Ovary (tissue), 9 donors: ENCODE results near the gene GNAS. TPM values are rescaled to one million over a fixed set of nuclear protein-coding genes. Genes with fewer than 3 reads are reported as not detected.

Experiments
- DNase-seq, 5 donors: peaks; one replicate each; pipeline ENCODE4 v3.0.0-alpha.2; 2019 to 2020
- H3K27ac ChIP-seq, 2 donors: fragments of 200-600 bp; one replicate each; pipeline versions ENCODE4 v1.5.1 to v1.8.0; 2019 to 2022
- H3K27me3 ChIP-seq: fragments of 200-600 bp; one replicate; pipeline ENCODE4 v1.8.0; 2022
- H3K36me3 ChIP-seq: fragments of 200-600 bp; sonication (generic); one replicate; pipeline ENCODE4 v1.5.1; 2019
- H3K4me1 ChIP-seq: one replicate; pipeline ENCODE4 v1.8.1; 2013; ENCODE audit warnings: mild to moderate bottlenecking, moderate library complexity; ENCODE audit not compliant: insufficient read depth
- H3K4me3 ChIP-seq: fragments of 200-600 bp; sonication (generic); one replicate; pipeline ENCODE4 v1.5.1; 2017
- H3K9me3 ChIP-seq, 2 donors: fragments of 200-600 bp in 1 of 2; sonication (generic) in 1 of 2; one replicate each; pipeline versions ENCODE4 v1.5.1 to v1.8.1; 2013 to 2019; ENCODE audit warnings: mild to moderate bottlenecking in 1 of 2, moderate library complexity in 1 of 2
- CTCF ChIP-seq, 3 donors: fragments of 450-650 bp in 2 of 3; fragments of 200-600 bp in 1 of 3; IDR thresholded peaks; one replicate each; pipeline versions ENCODE4 v1.5.1 to v1.8.0; 2016 to 2022; ENCODE audit warnings: antibody characterized with exemption in 3 of 3, mild to moderate bottlenecking in 1 of 3
- EP300 ChIP-seq: sonication (generic); formaldehyde crosslinking; IDR thresholded peaks from one replicate; pipeline ENCODE4 v1.6.1; 2017; ENCODE audit warnings: antibody characterized with exemption
- POLR2A ChIP-seq: fragments of 450-650 bp; IDR thresholded peaks from one replicate; pipeline ENCODE4 v1.6.1; 2017; ENCODE audit warnings: antibody characterized with exemption, mild to moderate bottlenecking, moderate library complexity
- WGBS, 3 donors: extraction: QIAGEN DNeasy Blood & Tissue Kit in 1 of 3; methylation state at CpG; one replicate each; pipeline versions ENCODE4 v1.1.5 to v1.1.7; 2013 to 2017; 5-methylcytosine and 5-hydroxymethylcytosine counted together
- intact Hi-C, 4 donors: fragments of 100-400 bp; cut with DNase I; formaldehyde crosslinking; loops; one replicate each; pipeline versions ENCODE4 v1.11.0 to v1.15.1; 2022 to 2023
- polyA plus RNA-seq, 2 donors: library from polyadenylated mRNA; stranded (reverse); fragments of 200-250 nt in 1 of 2; fragments of 350-450 nt in 1 of 2; fragmentation: Illumina TruSeq in 1 of 2; extraction: RNeasy Lipid Tissue Mini Kit (QIAGEN cat#74804) in 1 of 2; gene quantifications; one replicate each; pipeline ENCODE4 v1.2.3, GENCODE V29; 2013 to 2014
- total RNA-seq, 7 donors: library from RNA; depleted of rRNA in 2 of 7; stranded (reverse); fragments of >200 nt in 2 of 7; fragmentation: NEBNext Ultra II Directional in 3 of 7; extraction: Animal tissue kit (Norgen Biotek cat#: 25700) in 3 of 7; gene quantifications; one replicate each; pipeline versions ENCODE4 v1.1.0 to v1.2.4, GENCODE V29; 2016 to 2023
- donor health status: DM: no; HTN: no; CAD: no; lungs with moderate emphysema.
- donor health status: DM: no; HTN: no; CAD: no.
- donor health status: Bipolar disorder and iron deficiency.
- donor health status: DM: yes; HTN: yes; CAD: no.
- donor health status: DM: no; HTN: no; CAD: no.
- donor health status: DM: yes; HTN: yes; CAD: no.

GNAS gene
- total and polyA plus RNA-seq, 9 donors = 330 to 1,311 (median 731) TPM

DNA sequence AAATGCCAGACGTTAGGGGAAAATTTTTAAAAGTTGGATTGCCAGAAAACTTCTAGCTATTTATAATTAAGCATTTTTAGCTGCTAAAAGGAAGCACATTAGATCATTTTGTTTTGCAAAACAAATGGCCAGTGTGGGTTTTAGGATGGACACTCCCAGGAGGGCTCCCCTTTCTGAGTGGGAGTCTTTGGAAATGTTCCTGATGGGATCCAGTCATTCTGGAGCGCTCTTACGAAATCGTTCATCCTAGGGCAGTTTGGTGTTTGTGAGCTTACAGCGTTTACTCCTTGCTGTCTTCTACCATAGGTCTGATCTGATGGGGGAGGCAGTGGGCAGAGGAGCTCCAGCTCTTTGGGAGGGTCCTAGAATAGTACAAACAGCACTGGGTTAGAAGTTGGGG, 14.7 kb downstream of the GNAS start:
- peak in 4 of 5 donors; percentile 30 to 63 (median 38) for DNase-seq
- Histone ChIP-seq H3K27me3 (no peaks in the 10 kb centered on the region), H3K27ac (no peak overlapping the region), H3K4me1 (peaks cover 3% of the 10 kb centered on the region), H3K9me3 (no peaks in the 10 kb centered on the region), H3K4me3 (no peak overlapping the region), H3K36me3 (no peaks in the 10 kb centered on the region)
- 6 to 11% (median 10%) methylated on average over 5 of the region's 5 CpGs for WGBS, 3 donors
- intact Hi-C loops = loop anchor here in 1 of 4 donors (5.0 kb wide), 1 partner anchor 535 kb away; no protein-coding TSS in a partner anchor
- TF ChIP-seq CTCF (IDR thresholded peaks at IDR 0.05) = no peak
- no peak for TF ChIP-seq POLR2A
- TF ChIP-seq EP300 = no peak

GRCh38 chr20:58868795-58869194, 16.3 kb downstream of the GNAS start:
- H3K27ac ChIP-seq = no peak overlapping the region
- peak; percentile 14 to 47 (median 39) for DNase-seq
- no peak overlapping the region for H3K4me3 ChIP-seq
- H3K27me3 ChIP-seq = no peaks in the 10 kb centered on the region
- H3K4me1 ChIP-seq = peaks cover 3% of the 10 kb centered on the region
- no peaks in the 10 kb centered on the region for H3K36me3 ChIP-seq
- 27 to 47% (median 32%) methylated on average over 14 of the region's 14 CpGs for WGBS, 3 donors
- no peaks in the 10 kb centered on the region for H3K9me3 ChIP-seq
- no peak for TF ChIP-seq POLR2A
- intact Hi-C loops = loop anchor here in 1 of 4 donors (5.0 kb wide), 1 partner anchor 534 kb away; no protein-coding TSS in a partner anchor

GRCh38 chr20:58869662-58870227, 17.2 kb downstream of the GNAS start:
- intact Hi-C loops = loop anchor here (1.0 to 10.0 kb wide), 6 partner anchors 175 to 533 kb away; partner anchors contain the start of gene PRELID3B (in 1 of the 4)
- TF ChIP-seq CTCF (IDR thresholded peaks at IDR 0.05) = no peak
- no peak for TF ChIP-seq POLR2A
- no peak for TF ChIP-seq EP300
- 73 to 81% (median 80%) methylated on average over 7 of the region's 7 CpGs for WGBS, 3 donors

DNA sequence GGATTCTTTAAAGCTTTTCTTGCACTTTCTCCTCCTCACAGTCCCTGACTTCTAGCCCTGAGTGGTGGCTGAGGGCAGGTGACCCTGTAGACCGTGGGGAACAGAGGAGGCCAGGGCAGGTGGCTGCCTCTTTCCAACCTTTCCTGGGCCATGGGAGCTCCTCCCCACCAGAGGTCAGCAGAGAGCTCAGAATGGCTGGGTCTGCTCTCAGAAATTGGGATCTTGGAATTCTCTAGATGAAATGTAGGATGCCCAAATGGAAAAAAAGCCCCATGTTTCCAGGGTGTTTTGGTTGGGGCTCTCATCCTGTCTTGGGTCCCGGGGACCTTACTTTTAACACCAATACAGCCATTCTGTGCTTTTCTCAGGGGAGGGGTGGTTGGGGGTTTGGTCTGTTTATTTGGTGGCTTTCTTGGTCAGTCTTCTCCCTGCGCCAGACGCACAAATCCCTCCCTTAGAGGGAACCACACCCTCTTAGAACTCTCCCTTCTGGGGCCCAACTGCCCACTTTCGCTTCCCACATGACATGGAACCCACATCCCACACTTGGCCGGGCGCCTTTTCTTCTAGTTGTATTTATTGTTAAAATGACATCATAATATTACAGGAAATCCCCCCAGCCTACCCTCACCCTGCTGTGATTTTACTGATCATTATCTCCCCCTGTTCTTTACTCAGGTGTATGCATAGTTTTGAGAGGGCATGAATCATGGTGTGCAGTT, 17.9 kb downstream of the GNAS start:
- intact Hi-C loops = loop anchor here (1.0 to 10.0 kb wide), 5 partner anchors 174 to 357 kb away; partner anchors contain the start of gene PRELID3B (in 1 of the 4)
- WGBS, 3 donors = 50 to 54% (median 50%) methylated on average over 7 of the region's 7 CpGs
- Histone ChIP-seq H3K27me3 (no peaks in the 10 kb centered on the region), H3K4me1 (peaks cover 3% of the 10 kb centered on the region), H3K9me3 (no peaks in the 10 kb centered on the region), H3K4me3 (no peak overlapping the region), H3K27ac (no peak overlapping the region), H3K36me3 (no peaks in the 10 kb centered on the region)
- TF ChIP-seq CTCF (IDR thresholded peaks at IDR 0.05) = peak; percentile 58 to 71 (median 68)
- no peak for TF ChIP-seq EP300
- peak; percentile 59 to 79 (median 76) for DNase-seq

More at GRCh38 chr20:58869662-58870227, 17.2 kb downstream of the GNAS start:
- Histone ChIP-seq H3K27me3 (no peaks in the 10 kb centered on the region), H3K36me3 (no peaks in the 10 kb centered on the region), H3K4me1 (peaks cover 3% of the 10 kb centered on the region), H3K27ac (no peak overlapping the region), H3K9me3 (no peaks in the 10 kb centered on the region), H3K4me3 (no peak overlapping the region)
- no peak for DNase-seq
